ENCODE results near the gene NDFIP2.

GRCh38 chr13:79511611-79512010 is 30.7 kb downstream of the NDFIP2 start:
- no peak for TF ChIP-seq CTCF (IDR thresholded peaks at IDR 0.05)
- TF ChIP-seq POLR2A (IDR thresholded peaks at IDR 0.05): no peak
